Testis (tissue), 5 donors: ENCODE results near the gene ABCB6. TPM values are rescaled to one million over a fixed set of nuclear protein-coding genes. Genes with fewer than 3 reads are reported as not detected.

Experiments
- DNase-seq: peaks from one replicate; pipeline ENCODE4 v3.0.0-alpha.2; 2019
- H3K27ac ChIP-seq, 2 donors: fragments of 200-600 bp; sonication (generic); one replicate each; pipeline ENCODE4 v1.5.1; 2019
- H3K27me3 ChIP-seq: fragments of 200-600 bp; sonication (generic); one replicate; pipeline ENCODE4 v1.5.1; 2019
- H3K36me3 ChIP-seq: fragments of 200-600 bp; sonication (generic); one replicate; pipeline ENCODE4 v1.5.1; 2017; ENCODE audit warnings: low read depth; ENCODE audit errors: missing control alignments
- H3K4me1 ChIP-seq: fragments of 200-600 bp; sonication (generic); one replicate; pipeline ENCODE4 v1.5.1; 2019
- H3K4me3 ChIP-seq, 2 donors: fragments of 200-600 bp; sonication (generic); one replicate each; pipeline ENCODE4 v1.5.1; 2017 to 2019
- H3K9me3 ChIP-seq: fragments of 200-600 bp; sonication (generic); one replicate; pipeline ENCODE4 v1.5.1; 2017
- CTCF ChIP-seq, 3 experiments: fragments of 450-650 bp in 2 of 3; fragments of 200-600 bp in 1 of 3; sonication (generic) in 1 of 3; IDR thresholded peaks; one replicate each; pipeline ENCODE4 v1.5.1; 2016 to 2019; ENCODE audit warnings: antibody characterized with exemption in 3 of 3, mild to moderate bottlenecking in 2 of 3, moderate library complexity in 1 of 3
- POLR2A ChIP-seq: fragments of 450-650 bp; IDR thresholded peaks from one replicate; pipeline ENCODE4 v1.6.1; 2017; ENCODE audit warnings: antibody characterized with exemption, mild to moderate bottlenecking, moderate library complexity
- WGBS, 2 donors: methylation state at CpG; one replicate each; pipeline ENCODE4 v1.1.5; 2018; 5-methylcytosine and 5-hydroxymethylcytosine counted together
- intact Hi-C: fragments of 100-400 bp; cut with DNase I; formaldehyde crosslinking; loops from one replicate; pipeline ENCODE4 v1.15.1; 2023; ENCODE audit warnings: low total_unique reads
- long read RNA-seq, 2 donors: transcript quantifications; one replicate each; lab custom pipeline, GENCODE V29; 2026
- polyA plus RNA-seq: library from polyadenylated mRNA; stranded (reverse); fragments of 350-450 nt; fragmentation: Illumina TruSeq; extraction: RNeasy Lipid Tissue Mini Kit (QIAGEN cat#74804); gene quantifications from one replicate; pipeline ENCODE4 v1.2.3, GENCODE V29; 2014; ENCODE audit warnings: low read depth, low replicate concordance; ENCODE audit not compliant: insufficient read depth
- total RNA-seq, 2 donors: library from RNA; depleted of rRNA; stranded (reverse); fragments of >200 nt; gene quantifications; one replicate each; pipeline ENCODE4 v1.2.3, GENCODE V29; 2016

ABCB6 gene
- total RNA-seq (10 to 100 TPM; 43.8 to 47.0 TPM), polyA plus RNA-seq (94.8 TPM)
- long read RNA-seq, donor 1, transcript ABCB6-201 (19 exons, 3,045 nt) = major isoform, 9 of 10 reads
- long read RNA-seq, donor 1, partial matches to known transcripts = 0 of 10 reads
- long read RNA-seq, donor 1, other reads (novel, unspliced or antisense) = 0 of 10 reads
- long read RNA-seq, donor 2, transcript ABCB6-201 (19 exons, 3,045 nt) = major isoform, 7 of 12 reads
- long read RNA-seq, donor 2, partial matches to known transcripts = 0 of 12 reads
- long read RNA-seq, donor 2, other reads (novel, unspliced or antisense) = 0 of 12 reads

GRCh38 chr2:219218732-219219701, at the start of gene ABCB6:
TSS of gene ABCB6 (minus strand) at chr2:219218958. CDS start at chr2:219218673, 285 bp downstream.
- TF ChIP-seq CTCF (IDR thresholded peaks at IDR 0.05) = peak in 1 of 3 experiments; percentile 7
- peak; percentile 23 for TF ChIP-seq POLR2A
- H3K36me3 ChIP-seq = no peaks in the 10 kb centered on the region
- H3K4me3 ChIP-seq = peak within 1 kb of the TSS; percentile 59 to 71
- H3K4me1 ChIP-seq = peaks cover 27% of the 10 kb centered on the region
- 7 to 8% methylated on average over 32 to 71 of the region's 71 CpGs for WGBS, 2 donors
- H3K27ac ChIP-seq = peak within 1 kb of the TSS; percentile 75 to 93
- intact Hi-C loops = no loop called here
- H3K9me3 ChIP-seq = no peaks in the 10 kb centered on the region
- DNase-seq = peak; percentile 98
- H3K27me3 ChIP-seq = no peaks in the 10 kb centered on the region

GRCh38 chr2:219268294-219268693, 49.5 kb upstream of the ABCB6 start:
- Histone ChIP-seq H3K9me3 (no peaks in the 10 kb centered on the region), H3K36me3 (no peaks in the 10 kb centered on the region), H3K4me3 (no peak overlapping the region), H3K4me1 (no peaks in the 10 kb centered on the region), H3K27ac (no peak overlapping the region), H3K27me3 (no peaks in the 10 kb centered on the region)
- DNase-seq = no peak
- TF ChIP-seq POLR2A (no peak), CTCF (IDR thresholded peaks at IDR 0.05) (no peak)
- intact Hi-C loops = no loop called here
- 83 to 90% methylated on average over 2 of the region's 2 CpGs for WGBS, 2 donors

GRCh38 chr2:219266886-219267285, 48.1 kb upstream of the ABCB6 start:
- Histone ChIP-seq H3K4me3 (no peak overlapping the region), H3K27me3 (no peaks in the 10 kb centered on the region), H3K4me1 (no peaks in the 10 kb centered on the region), H3K9me3 (no peaks in the 10 kb centered on the region), H3K27ac (no peak overlapping the region), H3K36me3 (no peaks in the 10 kb centered on the region)
- WGBS, 2 donors = 93 to 100% methylated on average over 1 of the region's 1 CpG
- no peak for DNase-seq
- intact Hi-C loops = no loop called here
- TF ChIP-seq POLR2A (no peak), CTCF (IDR thresholded peaks at IDR 0.05) (no peak)

GRCh38 chr2:219266232-219266631, 47.5 kb upstream of the ABCB6 start:
- Histone ChIP-seq H3K4me1 (no peaks in the 10 kb centered on the region), H3K9me3 (no peaks in the 10 kb centered on the region), H3K27ac (no peak overlapping the region), H3K36me3 (no peaks in the 10 kb centered on the region), H3K27me3 (no peaks in the 10 kb centered on the region), H3K4me3 (no peak overlapping the region)
- intact Hi-C loops = no loop called here
- no peak for DNase-seq
- TF ChIP-seq POLR2A (no peak), CTCF (IDR thresholded peaks at IDR 0.05) (no peak)
- WGBS, 2 donors = 75 to 79% methylated on average over 3 to 5 of the region's 5 CpGs
